HG02610 (cell line): ENCODE data around the gene TNFRSF8.
A peak's percentile ranks its signal among the peaks of the same experiment; 100 is the strongest.
"Not testable (repeated sequence)": the region's sequence is repeated elsewhere in the genome, so short reads cannot be mapped to it uniquely, and the experiment has no call there.

Source experiments
- ATAC-seq: cut with Tn5 transposase; IDR thresholded peaks from one replicate; pipeline ENCODE4 v1.9.1; 2021; ENCODE audit warnings: mild to moderate bottlenecking, moderate library complexity; ENCODE audit not compliant: unreplicated experiment

TNFRSF8 gene

GRCh38 chr1:12083766-12084165, 20.7 kb downstream of the TNFRSF8 start:
- ATAC-seq: no peak

GRCh38 chr1:12085643-12086260, 22.6 kb downstream of the TNFRSF8 start:
- ATAC-seq: no peak

GRCh38 chr1:12087797-12088314, 24.8 kb downstream of the TNFRSF8 start:
- peak; percentile 70 for ATAC-seq

- ATAC-seq: no peak
These were observed 25.5 kb downstream of the TNFRSF8 start for GRCh38 chr1:12088607-12089006.

- ATAC-seq: no peak
These were observed 27.2 kb downstream of the TNFRSF8 start for GRCh38 chr1:12090326-12090725.

GRCh38 chr1:12091191-12091590, 28.1 kb downstream of the TNFRSF8 start:
- no peak for ATAC-seq

- no peak for ATAC-seq
These were observed 31.1 kb downstream of the TNFRSF8 start for GRCh38 chr1:12094180-12094579.

GRCh38 chr1:12095452-12096263, 32.6 kb downstream of the TNFRSF8 start:
- ATAC-seq: no peak

- ATAC-seq: no peak
These were observed 33.5 kb downstream of the TNFRSF8 start for GRCh38 chr1:12096615-12097014.

GRCh38 chr1:12097321-12097720, 34.2 kb downstream of the TNFRSF8 start:
- no peak for ATAC-seq

GRCh38 chr1:12098786-12099185, 35.7 kb downstream of the TNFRSF8 start:
- ATAC-seq: no peak

GRCh38 chr1:12099610-12100009, 36.5 kb downstream of the TNFRSF8 start:
- no peak for ATAC-seq

GRCh38 chr1:12100071-12100470, 37.0 kb downstream of the TNFRSF8 start:
- ATAC-seq: no peak

- not testable (repeated sequence) for ATAC-seq
These were observed 38.0 kb downstream of the TNFRSF8 start for GRCh38 chr1:12101120-12101519.

- ATAC-seq: no peak
These were observed 39.0 kb downstream of the TNFRSF8 start for GRCh38 chr1:12102066-12102465.

- no peak for ATAC-seq
These were observed 41.3 kb downstream of the TNFRSF8 start for GRCh38 chr1:12104417-12104816.

GRCh38 chr1:12106153-12106552, 43.0 kb downstream of the TNFRSF8 start:
- no peak for ATAC-seq

- ATAC-seq: not testable (repeated sequence)
These were observed 43.8 kb downstream of the TNFRSF8 start for GRCh38 chr1:12106861-12107260.

GRCh38 chr1:12107718-12108117, 44.6 kb downstream of the TNFRSF8 start:
- no peak for ATAC-seq

GRCh38 chr1:12109901-12110300, 46.8 kb downstream of the TNFRSF8 start:
- no peak for ATAC-seq

- ATAC-seq: no peak
These were observed 48.6 kb downstream of the TNFRSF8 start for GRCh38 chr1:12111741-12112140.

- ATAC-seq: no peak
These were observed 49.6 kb downstream of the TNFRSF8 start for GRCh38 chr1:12112711-12113161.
